HT1080 (cell line): Measurements from ENCODE around the gene BATF2. TPM values are rescaled to one million over a fixed set of nuclear protein-coding genes. Genes with fewer than 3 reads are reported as not detected.
A peak's percentile ranks its signal among the peaks of the same experiment; 100 is the strongest.

Source experiments
- DNase-seq: peaks from one replicate; pipeline ENCODE4 v3.0.0-alpha.2; 2015; ENCODE audit warnings: low read depth
- small RNA-seq: library from RNA; depleted of rRNA; stranded (forward); fragments of <200 nt; gene quantifications from one replicate; pipeline ENCODE3, GENCODE V24; 2014
- total RNA-seq: library from RNA; depleted of rRNA; stranded (reverse); fragments of >200 nt; shearing (Covaris generic); gene quantifications from 2 replicates; pipeline ENCODE4 v1.2.3, GENCODE V29; 2014; rRNA removed

BATF2 gene
- total RNA-seq, 1 experiment from 2014 or later: 1.6 TPM

GRCh38 chr11:64970731-64971151, 26.0 kb downstream of the BATF2 start:
- DNase-seq: peak; percentile 62

- peak; percentile 79 for DNase-seq
Measured at GRCh38 chr11:64969209-64969608, 27.6 kb downstream of the BATF2 start.

DNA sequence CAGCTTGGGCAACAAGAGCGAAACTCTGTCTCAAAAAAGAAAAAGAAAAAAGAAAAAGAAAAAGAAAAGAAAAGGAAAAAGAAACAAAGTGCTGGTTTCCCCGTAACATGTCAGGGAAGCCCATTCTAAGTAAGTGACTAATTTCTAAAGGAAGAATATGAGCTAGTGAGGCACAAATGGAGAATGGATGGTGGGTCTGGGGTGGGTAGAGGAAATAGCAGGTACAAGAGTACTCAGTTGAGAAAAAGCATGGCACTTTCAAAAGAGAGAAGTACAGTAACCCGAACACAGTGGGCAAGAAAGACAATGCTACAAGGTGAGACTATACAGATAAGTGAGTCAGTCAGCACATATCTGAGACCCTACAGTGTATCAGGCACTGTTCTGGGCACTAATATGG, 29.4 kb downstream of the BATF2 start:
- DNase-seq: no peak

- DNase-seq: no peak
Measured at GRCh38 chr11:64963072-64963631, 33.6 kb downstream of the BATF2 start.

DNA sequence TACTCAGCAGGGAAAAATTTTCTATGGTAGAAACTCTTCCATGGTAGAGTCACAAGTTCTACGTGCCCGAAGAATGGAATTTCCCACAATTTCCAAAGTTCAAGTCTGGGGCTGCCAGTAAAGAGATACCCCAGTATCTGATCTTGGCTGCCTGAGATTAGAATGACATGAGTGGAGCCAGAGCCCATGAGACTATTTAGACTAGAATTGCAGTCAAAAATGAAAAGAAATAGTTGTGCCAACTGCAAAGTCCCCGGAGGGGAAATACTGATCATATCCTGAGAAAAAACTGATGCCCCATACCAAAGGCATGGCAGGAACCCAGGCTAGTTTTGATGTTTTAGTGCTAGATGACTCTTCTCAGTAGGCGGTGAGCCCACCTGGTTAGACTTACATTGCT, 36.1 kb downstream of the BATF2 start:
- no peak for DNase-seq

- peak; percentile 6 for DNase-seq
Measured at GRCh38 chr11:64959498-64959897, 37.3 kb downstream of the BATF2 start.

GRCh38 chr11:64954201-64954600, 42.6 kb downstream of the BATF2 start:
- no peak for DNase-seq

GRCh38 chr11:64951529-64951928, 45.2 kb downstream of the BATF2 start:
- DNase-seq: no peak

DNA sequence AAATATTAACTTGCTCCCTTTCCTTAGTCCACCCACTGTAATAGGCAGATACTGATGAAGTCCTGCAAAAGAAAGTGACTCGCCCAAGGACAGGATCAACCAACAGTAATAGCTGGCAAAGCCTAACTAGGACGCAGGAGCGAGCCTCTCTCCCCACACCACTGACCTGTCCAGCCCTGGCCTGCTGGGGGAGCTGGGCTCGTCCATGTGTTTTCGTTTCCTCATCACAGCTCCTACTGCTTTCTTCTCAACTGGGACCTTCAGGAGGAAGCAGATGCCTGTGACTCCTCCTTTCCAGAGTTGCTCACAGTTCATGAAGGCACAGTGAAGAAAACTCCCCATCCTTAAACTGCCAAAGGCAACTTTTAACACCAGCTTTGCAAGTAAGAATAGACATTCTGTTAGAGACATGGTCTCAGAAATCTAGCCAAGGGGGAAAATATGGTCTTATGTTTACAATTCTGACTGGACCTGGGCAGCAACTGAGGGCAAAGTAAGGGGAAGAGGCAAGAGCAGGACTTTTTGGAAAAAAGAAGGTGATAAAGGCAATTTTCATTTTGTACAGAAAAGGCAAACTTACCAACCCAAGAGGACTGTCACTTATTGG, 49.5 kb downstream of the BATF2 start:
- no peak for DNase-seq

Small RNA genes within 50 kb of the gene (small RNA-seq; reads per million reads assigned to genes)
- gene MIR6879 (not detected), gene SNX15 (not detected)

Other genes with a start within 250 kb of the BATF2 start
- gene PYGM, start 237.0 kb downstream of the BATF2 start, total RNA-seq: 0.02 TPM in 1 of 2 replicates, not detected in the other
- 110 and 153 TPM in 2 replicates for gene SF1, start 218.4 kb downstream of the BATF2 start, total RNA-seq
- 19.2 and 23.3 TPM in 2 replicates for gene MAP4K2, start 193.8 kb downstream of the BATF2 start, total RNA-seq
- 22.3 and 34.1 TPM in 2 replicates for gene MEN1, start 186.4 kb downstream of the BATF2 start, total RNA-seq
- 0.13 and 0.23 TPM in 2 replicates for gene CDC42BPG, start 152.3 kb downstream of the BATF2 start, total RNA-seq
- 62.0 and 80.4 TPM in 2 replicates for gene EHD1, start 118.3 kb downstream of the BATF2 start, total RNA-seq
- gene ATG2A, start 79.8 kb downstream of the BATF2 start, total RNA-seq: 17.5 and 19.6 TPM in 2 replicates
- 7.7 and 8.3 TPM in 2 replicates for gene PPP2R5B, start 72.3 kb downstream of the BATF2 start, total RNA-seq
- 0.53 TPM in 1 of 2 replicates, not detected in the other for gene GPHA2, start 61.1 kb downstream of the BATF2 start, total RNA-seq
- gene MAJIN, start 24.9 kb downstream of the BATF2 start, total RNA-seq: not detected in 2 replicates
- 237 and 263 TPM in 2 replicates for gene ARL2, start 17.2 kb upstream of the BATF2 start, total RNA-seq
- 20.1 and 23.1 TPM in 2 replicates for gene SNX15, start 30.5 kb upstream of the BATF2 start, total RNA-seq
- gene SAC3D1, start 44.2 kb upstream of the BATF2 start, total RNA-seq: 21.3 and 25.1 TPM in 2 replicates
- gene NAALADL1, start 61.6 kb upstream of the BATF2 start, total RNA-seq: 0.23 TPM in 1 of 2 replicates, not detected in the other
- gene CDCA5, start 87.1 kb upstream of the BATF2 start, total RNA-seq: 63.3 and 78.4 TPM in 2 replicates
- gene ZFPL1, start 87.3 kb upstream of the BATF2 start, total RNA-seq: 39.7 and 56.6 TPM in 2 replicates
- 139 and 163 TPM in 2 replicates for gene VPS51, start 99.2 kb upstream of the BATF2 start, total RNA-seq
- 4.8 and 5.5 TPM in 2 replicates for gene TM7SF2, start 114.9 kb upstream of the BATF2 start, total RNA-seq
- 42.9 and 43.6 TPM in 2 replicates for gene ZNHIT2, start 120.7 kb upstream of the BATF2 start, total RNA-seq
- gene FAU, start 125.2 kb upstream of the BATF2 start, total RNA-seq: 410 and 898 TPM in 2 replicates
- 100 and 124 TPM in 2 replicates for gene MRPL49, start 125.3 kb upstream of the BATF2 start, total RNA-seq
- 10.1 and 11.2 TPM in 2 replicates for gene SYVN1, start 137.5 kb upstream of the BATF2 start, total RNA-seq
- gene SPDYC, start 173.3 kb upstream of the BATF2 start, total RNA-seq: not detected in 2 replicates
- 90.6 and 105 TPM in 2 replicates for gene CAPN1, start 185.0 kb upstream of the BATF2 start, total RNA-seq